Ovary (tissue), 9 donors: ENCODE data around the gene SPINK14. TPM values are rescaled to one million over a fixed set of nuclear protein-coding genes. Genes with fewer than 3 reads are reported as not detected.

Experiments used
- DNase-seq, 5 donors: peaks; one replicate each; pipeline ENCODE4 v3.0.0-alpha.2; 2019 to 2020
- H3K27ac ChIP-seq, 2 donors: fragments of 200-600 bp; one replicate each; pipeline versions ENCODE4 v1.5.1 to v1.8.0; 2019 to 2022
- H3K27me3 ChIP-seq: fragments of 200-600 bp; one replicate; pipeline ENCODE4 v1.8.0; 2022
- H3K36me3 ChIP-seq: fragments of 200-600 bp; sonication (generic); one replicate; pipeline ENCODE4 v1.5.1; 2019
- H3K4me1 ChIP-seq: one replicate; pipeline ENCODE4 v1.8.1; 2013; ENCODE audit warnings: mild to moderate bottlenecking, moderate library complexity; ENCODE audit not compliant: insufficient read depth
- H3K4me3 ChIP-seq: fragments of 200-600 bp; sonication (generic); one replicate; pipeline ENCODE4 v1.5.1; 2017
- H3K9me3 ChIP-seq, 2 donors: fragments of 200-600 bp in 1 of 2; sonication (generic) in 1 of 2; one replicate each; pipeline versions ENCODE4 v1.5.1 to v1.8.1; 2013 to 2019; ENCODE audit warnings: mild to moderate bottlenecking in 1 of 2, moderate library complexity in 1 of 2
- CTCF ChIP-seq, 3 donors: fragments of 450-650 bp in 2 of 3; fragments of 200-600 bp in 1 of 3; IDR thresholded peaks; one replicate each; pipeline versions ENCODE4 v1.5.1 to v1.8.0; 2016 to 2022; ENCODE audit warnings: antibody characterized with exemption in 3 of 3, mild to moderate bottlenecking in 1 of 3
- EP300 ChIP-seq: sonication (generic); formaldehyde crosslinking; IDR thresholded peaks from one replicate; pipeline ENCODE4 v1.6.1; 2017; ENCODE audit warnings: antibody characterized with exemption
- POLR2A ChIP-seq: fragments of 450-650 bp; IDR thresholded peaks from one replicate; pipeline ENCODE4 v1.6.1; 2017; ENCODE audit warnings: antibody characterized with exemption, mild to moderate bottlenecking, moderate library complexity
- WGBS, 3 donors: extraction: QIAGEN DNeasy Blood & Tissue Kit in 1 of 3; methylation state at CpG; one replicate each; pipeline versions ENCODE4 v1.1.5 to v1.1.7; 2013 to 2017; 5-methylcytosine and 5-hydroxymethylcytosine counted together
- intact Hi-C, 4 donors: fragments of 100-400 bp; cut with DNase I; formaldehyde crosslinking; loops; one replicate each; pipeline versions ENCODE4 v1.11.0 to v1.15.1; 2022 to 2023
- polyA plus RNA-seq, 2 donors: library from polyadenylated mRNA; stranded (reverse); fragments of 200-250 nt in 1 of 2; fragments of 350-450 nt in 1 of 2; fragmentation: Illumina TruSeq in 1 of 2; extraction: RNeasy Lipid Tissue Mini Kit (QIAGEN cat#74804) in 1 of 2; gene quantifications; one replicate each; pipeline ENCODE4 v1.2.3, GENCODE V29; 2013 to 2014
- total RNA-seq, 7 donors: library from RNA; depleted of rRNA in 2 of 7; stranded (reverse); fragments of >200 nt in 2 of 7; fragmentation: NEBNext Ultra II Directional in 3 of 7; extraction: Animal tissue kit (Norgen Biotek cat#: 25700) in 3 of 7; gene quantifications; one replicate each; pipeline versions ENCODE4 v1.1.0 to v1.2.4, GENCODE V29; 2016 to 2023
- donor health status: DM: no; HTN: no; CAD: no; lungs with moderate emphysema.
- donor health status: DM: no; HTN: no; CAD: no.
- donor health status: Bipolar disorder and iron deficiency.
- donor health status: DM: yes; HTN: yes; CAD: no.
- donor health status: DM: no; HTN: no; CAD: no.
- donor health status: DM: yes; HTN: yes; CAD: no.

SPINK14 gene
- total and polyA plus RNA-seq, 9 donors = not detected

GRCh38 chr5:148140846-148141245 is 27.5 kb upstream of the SPINK14 start:
- Histone ChIP-seq H3K27ac (no peak overlapping the region), H3K4me1 (no peaks in the 10 kb centered on the region), H3K36me3 (no peaks in the 10 kb centered on the region), H3K27me3 (no peaks in the 10 kb centered on the region), H3K9me3 (no peaks in the 10 kb centered on the region), H3K4me3 (no peak overlapping the region)
- intact Hi-C loops = no loop called here
- WGBS, 3 donors = 75 to 93% (median 90%) methylated on average over 3 of the region's 3 CpGs
- no peak for DNase-seq
- TF ChIP-seq POLR2A = no peak
- no peak for TF ChIP-seq EP300
- TF ChIP-seq CTCF (IDR thresholded peaks at IDR 0.05) = no peak

GRCh38 chr5:148141645-148142044 is 26.7 kb upstream of the SPINK14 start:
- TF ChIP-seq CTCF (IDR thresholded peaks at IDR 0.05) (no peak), EP300 (no peak), POLR2A (no peak)
- H3K36me3 ChIP-seq = no peaks in the 10 kb centered on the region
- H3K9me3 ChIP-seq = no peaks in the 10 kb centered on the region
- H3K4me3 ChIP-seq = no peak overlapping the region
- intact Hi-C loops = no loop called here
- no peak for DNase-seq
- no peaks in the 10 kb centered on the region for H3K4me1 ChIP-seq
- WGBS, 3 donors = 70 to 79% (median 76%) methylated on average over 2 of the region's 2 CpGs
- H3K27ac ChIP-seq = no peak overlapping the region
- H3K27me3 ChIP-seq = no peaks in the 10 kb centered on the region

- Histone ChIP-seq H3K9me3 (no peaks in the 10 kb centered on the region), H3K27me3 (no peaks in the 10 kb centered on the region), H3K27ac (no peak overlapping the region), H3K4me1 (no peaks in the 10 kb centered on the region), H3K4me3 (no peak overlapping the region), H3K36me3 (no peaks in the 10 kb centered on the region)
- no peak for DNase-seq
- no peak for TF ChIP-seq POLR2A
- no peak for TF ChIP-seq CTCF (IDR thresholded peaks at IDR 0.05)
- TF ChIP-seq EP300 = no peak
- intact Hi-C loops = no loop called here
Measured at GRCh38 chr5:148145916-148146315, 22.4 kb upstream of the SPINK14 start.

GRCh38 chr5:148146487-148146886 is 21.9 kb upstream of the SPINK14 start:
- 90 to 96% (median 94%) methylated on average over 1 of the region's 1 CpG for WGBS, 3 donors
- no peak overlapping the region for H3K27ac ChIP-seq
- DNase-seq = no peak
- H3K27me3 ChIP-seq = no peaks in the 10 kb centered on the region
- H3K4me1 ChIP-seq = no peaks in the 10 kb centered on the region
- no peak overlapping the region for H3K4me3 ChIP-seq
- TF ChIP-seq CTCF (IDR thresholded peaks at IDR 0.05) (no peak), EP300 (no peak), POLR2A (no peak)
- intact Hi-C loops = no loop called here
- H3K36me3 ChIP-seq = no peaks in the 10 kb centered on the region
- H3K9me3 ChIP-seq = no peaks in the 10 kb centered on the region

GRCh38 chr5:148147415-148147814 is 20.9 kb upstream of the SPINK14 start:
- H3K27me3 ChIP-seq = no peaks in the 10 kb centered on the region
- H3K9me3 ChIP-seq = no peaks in the 10 kb centered on the region
- no peaks in the 10 kb centered on the region for H3K4me1 ChIP-seq
- intact Hi-C loops = no loop called here
- no peak overlapping the region for H3K4me3 ChIP-seq
- DNase-seq = no peak
- no peaks in the 10 kb centered on the region for H3K36me3 ChIP-seq
- no peak overlapping the region for H3K27ac ChIP-seq
- 81 to 91% (median 82%) methylated on average over 4 of the region's 4 CpGs for WGBS, 3 donors
- TF ChIP-seq CTCF (IDR thresholded peaks at IDR 0.05) (no peak), POLR2A (no peak), EP300 (no peak)
